Colon (tissue), 2 donors: ENCODE measurements around the gene KRT80.

Experiments
- FAIRE-seq: peaks from 2 replicates; lab custom pipeline; 2012; peaks lifted over from hg19 to GRCh38; lab: Jason Lieb, UNC
- donor health status: control.
- donor health status: control.

KRT80 gene

GRCh38 chr12:52228931-52229330 is 37.1 kb upstream of the KRT80 start:
- FAIRE-seq = no peak

GRCh38 chr12:52228366-52228765 is 36.6 kb upstream of the KRT80 start:
- no peak for FAIRE-seq

- FAIRE-seq = no peak
Measured at GRCh38 chr12:52227606-52228166, 35.9 kb upstream of the KRT80 start.

GRCh38 chr12:52226446-52226845 is 34.6 kb upstream of the KRT80 start:
- no peak for FAIRE-seq

- FAIRE-seq = no peak
Measured at GRCh38 chr12:52225752-52226151, 33.9 kb upstream of the KRT80 start.

- no peak for FAIRE-seq
Measured at GRCh38 chr12:52224151-52224550, 32.3 kb upstream of the KRT80 start.

- peak; percentile 71 for FAIRE-seq
Measured at GRCh38 chr12:52223406-52224039, 31.7 kb upstream of the KRT80 start.

GRCh38 chr12:52222692-52223091 is 30.9 kb upstream of the KRT80 start:
- no peak for FAIRE-seq

- FAIRE-seq = no peak
Measured at GRCh38 chr12:52221912-52222457, 30.2 kb upstream of the KRT80 start.

GRCh38 chr12:52221070-52221781 is 29.4 kb upstream of the KRT80 start:
- FAIRE-seq = no peak

GRCh38 chr12:52220477-52220876 is 28.7 kb upstream of the KRT80 start:
- FAIRE-seq = no peak

GRCh38 chr12:52218001-52218400 is 26.2 kb upstream of the KRT80 start:
- no peak for FAIRE-seq

- FAIRE-seq = no peak
Measured at GRCh38 chr12:52217223-52217622, 25.4 kb upstream of the KRT80 start.

GRCh38 chr12:52216807-52217206 is 25.0 kb upstream of the KRT80 start:
- FAIRE-seq = no peak

GRCh38 chr12:52216100-52216499 is 24.3 kb upstream of the KRT80 start:
- no peak for FAIRE-seq

GRCh38 chr12:52215587-52216031 is 23.8 kb upstream of the KRT80 start:
- no peak for FAIRE-seq

GRCh38 chr12:52214421-52214802 is 22.6 kb upstream of the KRT80 start:
- FAIRE-seq = no peak

- FAIRE-seq = no peak
Measured at GRCh38 chr12:52213564-52214420, 22.0 kb upstream of the KRT80 start.

GRCh38 chr12:52212701-52213563 is 21.1 kb upstream of the KRT80 start:
- no peak for FAIRE-seq

GRCh38 chr12:52211716-52212585 is 20.1 kb upstream of the KRT80 start:
- no peak for FAIRE-seq
